ENCODE results near the gene CACNA2D1.

DNA sequence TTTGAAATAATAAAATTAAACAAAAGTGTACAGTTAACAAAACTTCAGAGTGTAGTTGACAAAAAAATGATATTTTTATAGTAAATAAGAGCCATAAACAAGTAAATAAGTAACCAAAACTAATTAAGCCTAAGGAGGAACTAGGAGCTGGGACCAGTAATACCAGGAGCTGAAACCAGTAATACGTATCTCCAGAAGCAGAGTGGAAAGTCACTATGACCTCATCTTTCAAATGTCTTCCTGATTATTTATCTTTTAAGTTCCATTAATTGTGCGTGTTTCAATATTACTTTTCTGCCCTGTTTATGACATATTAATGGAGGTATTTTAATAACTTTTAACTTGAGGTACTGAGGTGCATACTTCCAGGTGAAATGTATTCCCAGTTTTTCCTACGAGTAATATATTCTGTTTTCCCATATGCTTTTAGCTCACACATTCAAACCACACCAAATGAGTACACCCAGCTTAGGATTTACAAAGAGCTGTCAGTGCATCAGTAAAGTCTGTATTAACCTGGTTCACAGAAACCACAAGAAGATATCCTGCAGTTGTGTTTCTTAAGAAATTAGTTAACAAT, 390.0 kb downstream of the CACNA2D1 start:
- TF ChIP-seq, protein P1, sequence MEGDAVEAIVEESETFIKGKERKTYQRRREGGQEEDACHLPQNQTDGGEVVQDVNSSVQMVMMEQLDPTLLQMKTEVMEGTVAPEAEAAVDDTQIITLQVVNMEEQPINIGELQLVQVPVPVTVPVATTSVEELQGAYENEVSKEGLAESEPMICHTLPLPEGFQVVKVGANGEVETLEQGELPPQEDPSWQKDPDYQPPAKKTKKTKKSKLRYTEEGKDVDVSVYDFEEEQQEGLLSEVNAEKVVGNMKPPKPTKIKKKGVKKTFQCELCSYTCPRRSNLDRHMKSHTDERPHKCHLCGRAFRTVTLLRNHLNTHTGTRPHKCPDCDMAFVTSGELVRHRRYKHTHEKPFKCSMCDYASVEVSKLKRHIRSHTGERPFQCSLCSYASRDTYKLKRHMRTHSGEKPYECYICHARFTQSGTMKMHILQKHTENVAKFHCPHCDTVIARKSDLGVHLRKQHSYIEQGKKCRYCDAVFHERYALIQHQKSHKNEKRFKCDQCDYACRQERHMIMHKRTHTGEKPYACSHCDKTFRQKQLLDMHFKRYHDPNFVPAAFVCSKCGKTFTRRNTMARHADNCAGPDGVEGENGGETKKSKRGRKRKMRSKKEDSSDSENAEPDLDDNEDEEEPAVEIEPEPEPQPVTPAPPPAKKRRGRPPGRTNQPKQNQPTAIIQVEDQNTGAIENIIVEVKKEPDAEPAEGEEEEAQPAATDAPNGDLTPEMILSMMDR (IDR thresholded peaks at IDR 0.05) = no peak
- TF ChIP-seq EZH2 (IDR thresholded peaks at IDR 0.05) = no peak

Data from neural progenitor cell (in vitro differentiated cells).